Peyer's patch (tissue), 4 donors: ENCODE measurements around the gene IFT25.

Experiments
- CTCF ChIP-seq, 6 experiments: fragments of 450-650 bp in 4 of 6; fragments of 200-600 bp in 2 of 6; sonication (generic) in 1 of 6; IDR thresholded peaks; one replicate each; pipeline ENCODE4 v1.5.1; 2017 to 2019; ENCODE audit warnings: antibody characterized with exemption in 6 of 6, mild to moderate bottlenecking in 3 of 6, moderate library complexity in 1 of 6
- POLR2A ChIP-seq, 2 donors: fragments of 450-650 bp; IDR thresholded peaks; one replicate each; pipeline ENCODE4 v1.5.1; 2017; ENCODE audit warnings: antibody characterized with exemption in 2 of 2, mild to moderate bottlenecking in 2 of 2, moderate library complexity in 2 of 2

GRCh38 chr1:53888681-53889080 lies 56.8 kb downstream of the IFT25 start:
- no peak for TF ChIP-seq CTCF (IDR thresholded peaks at IDR 0.05)
- TF ChIP-seq POLR2A (IDR thresholded peaks at IDR 0.05), result no peak
